HUDEP-2 (cell line): ENCODE measurements around the gene AMMECR1.

Source experiments
- DNase-seq, 76 experiments: peaks; one replicate each; lab custom pipeline; 2025; ENCODE audit not compliant: unreplicated experiment in 76 of 76; lab: John Stamatoyannopoulos, UW

Gene AMMECR1

GRCh38 chrX:110175696-110176095 lies 142.2 kb downstream of the AMMECR1 start:
- DNase-seq: no peak

- DNase-seq: peak in 1 of 76 experiments; percentile 6
Observed at GRCh38 chrX:110175146-110175545, 142.7 kb downstream of the AMMECR1 start.

GRCh38 chrX:110173192-110174175 lies 144.4 kb downstream of the AMMECR1 start:
- no peak for DNase-seq

GRCh38 chrX:110172215-110172614 lies 145.7 kb downstream of the AMMECR1 start:
- DNase-seq: no peak

GRCh38 chrX:110171442-110171841 lies 146.4 kb downstream of the AMMECR1 start:
- DNase-seq: no peak

GRCh38 chrX:110170029-110170428 lies 147.9 kb downstream of the AMMECR1 start:
- DNase-seq: no peak

GRCh38 chrX:110168585-110168984 lies 149.3 kb downstream of the AMMECR1 start:
- no peak for DNase-seq

- DNase-seq: peak in 70 of 76 experiments; percentile 0 to 72 (median 41)
Observed at GRCh38 chrX:110167952-110168451, 149.9 kb downstream of the AMMECR1 start.

GRCh38 chrX:110163488-110163887 lies 154.4 kb downstream of the AMMECR1 start:
- no peak for DNase-seq

- DNase-seq: no peak
Observed at GRCh38 chrX:110162867-110163266, 155.0 kb downstream of the AMMECR1 start.

- no peak for DNase-seq
Observed at GRCh38 chrX:110162131-110162530, 155.8 kb downstream of the AMMECR1 start.

- DNase-seq: no peak
Observed at GRCh38 chrX:110161361-110161686, 156.6 kb downstream of the AMMECR1 start.

GRCh38 chrX:110159865-110160264 lies 158.0 kb downstream of the AMMECR1 start:
- no peak for DNase-seq

- DNase-seq: no peak
Observed at GRCh38 chrX:110159235-110159634, 158.7 kb downstream of the AMMECR1 start.

GRCh38 chrX:110157444-110157843 lies 160.4 kb downstream of the AMMECR1 start:
- no peak for DNase-seq

- DNase-seq: peak in 1 of 76 experiments; percentile 8
Observed at GRCh38 chrX:110156167-110156754, 161.6 kb downstream of the AMMECR1 start.

GRCh38 chrX:110155759-110156158 lies 162.1 kb downstream of the AMMECR1 start:
- DNase-seq: no peak

GRCh38 chrX:110154328-110154727 lies 163.6 kb downstream of the AMMECR1 start:
- peak in 2 of 76 experiments; percentile 0 to 3 for DNase-seq

- DNase-seq: peak in 1 of 76 experiments; percentile 3
Observed at GRCh38 chrX:110153896-110154295, 164.0 kb downstream of the AMMECR1 start.

GRCh38 chrX:110153244-110153643 lies 164.6 kb downstream of the AMMECR1 start:
- no peak for DNase-seq

GRCh38 chrX:110146521-110146920 lies 171.4 kb downstream of the AMMECR1 start:
- peak in 28 of 76 experiments; percentile 0 to 44 (median 18) for DNase-seq

- DNase-seq: peak in 10 of 76 experiments; percentile 0 to 14 (median 4)
Observed at GRCh38 chrX:110145854-110146253, 172.0 kb downstream of the AMMECR1 start.
